ENCODE data around the gene PCLO.

- TF ChIP-seq POLR2A (IDR thresholded peaks at IDR 0.05): no peak
- no peak for TF ChIP-seq CTCF (IDR thresholded peaks at IDR 0.05)
These were observed 372.6 kb downstream of the PCLO start for GRCh38 chr7:82789883-82790609.
